HTR-8/SVneo (cell line): Measurements from ENCODE around the gene AQP1.

ENCODE experiments used
- DNase-seq: peaks from one replicate; pipeline ENCODE4 v3.0.0; 2011; ENCODE audit warnings: low spot score, mixed read lengths; ENCODE audit not compliant: insufficient read length
- FAIRE-seq: peaks from 2 replicates; lab custom pipeline; 2011; peaks lifted over from hg19 to GRCh38; lab: Jason Lieb, UNC

The AQP1 gene

DNA sequence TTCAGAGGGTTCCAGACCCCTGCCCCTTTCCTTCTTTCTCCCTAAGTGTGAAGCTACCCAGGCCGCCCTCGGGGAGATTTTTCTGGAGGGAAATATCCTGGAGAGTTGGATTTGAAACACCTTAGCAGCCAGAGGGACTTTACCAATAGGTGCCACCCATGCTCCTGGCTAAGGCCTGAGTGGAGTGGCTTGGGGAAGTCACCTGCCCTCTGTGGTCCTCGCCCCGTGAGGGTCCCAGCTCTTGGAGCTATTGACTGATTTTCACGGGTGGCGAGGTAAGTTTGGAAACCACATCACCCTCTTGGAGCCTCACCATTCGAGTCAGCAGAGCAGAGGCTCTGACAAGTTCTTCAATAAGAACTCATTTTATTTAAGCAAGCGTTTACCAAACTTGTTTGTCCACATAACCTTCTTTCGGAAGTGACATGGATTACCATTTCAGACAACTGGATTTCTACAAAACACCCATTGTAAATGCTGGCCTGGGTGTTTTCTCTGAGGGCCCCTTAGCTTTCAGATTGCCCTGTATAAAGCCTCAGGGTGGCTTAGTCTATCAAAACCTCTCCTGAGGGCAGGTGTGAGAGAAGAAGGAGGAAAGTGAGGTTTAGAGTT, 20.4 kb downstream of the AQP1 start:
- DNase-seq: no peak
- no peak for FAIRE-seq

GRCh38 chr7:30932562-30932961, 20.9 kb downstream of the AQP1 start:
- FAIRE-seq (no peak), DNase-seq (no peak)

- FAIRE-seq (no peak), DNase-seq (no peak)
Observed at GRCh38 chr7:30933124-30933974, 21.7 kb downstream of the AQP1 start.

- FAIRE-seq: no peak
- no peak for DNase-seq
Observed at GRCh38 chr7:30934225-30934624, 22.6 kb downstream of the AQP1 start.

DNA sequence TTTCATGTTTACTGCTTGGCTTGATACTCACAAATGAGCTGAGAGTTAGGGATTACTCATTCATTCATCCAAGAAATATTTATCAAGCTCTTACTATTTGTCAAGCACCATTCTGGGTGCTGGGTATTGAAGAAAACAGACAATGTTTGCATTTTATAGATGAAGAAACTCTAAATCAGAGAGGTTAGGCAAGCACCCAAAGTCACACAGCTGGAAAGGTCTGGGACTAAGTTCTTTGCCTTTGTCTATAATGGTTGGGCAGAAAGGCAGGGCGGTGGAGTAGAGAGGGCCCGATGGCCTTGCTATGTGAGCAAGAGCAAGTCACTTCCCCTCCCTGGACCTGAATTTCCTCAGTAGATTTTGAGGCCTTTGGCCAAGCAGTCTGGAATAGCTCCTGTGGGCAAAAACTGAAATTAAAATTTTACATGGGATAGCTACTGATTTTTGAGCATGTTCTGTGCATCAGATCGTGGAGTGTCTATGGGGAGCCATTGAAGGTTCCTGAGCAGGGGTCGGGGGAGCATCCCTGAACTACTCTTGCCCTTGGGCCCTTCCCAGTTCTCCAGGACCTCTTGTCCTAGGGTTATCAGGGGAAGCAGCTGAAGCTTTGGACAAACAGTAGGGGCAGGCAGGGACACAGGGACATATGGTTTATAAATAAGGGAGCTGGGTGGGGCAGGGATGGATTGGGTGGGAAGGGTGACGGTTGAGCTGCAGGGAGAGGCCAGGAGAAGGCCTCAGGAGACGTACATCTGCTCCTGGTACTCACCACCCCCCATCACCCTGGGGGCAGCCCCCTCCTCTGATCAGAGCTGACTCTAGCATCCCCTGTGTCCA, 23.3 kb downstream of the AQP1 start:
- DNase-seq (no peak), FAIRE-seq (no peak)

GRCh38 chr7:30935569-30935877, 23.9 kb downstream of the AQP1 start:
- DNase-seq (no peak), FAIRE-seq (no peak)

DNA sequence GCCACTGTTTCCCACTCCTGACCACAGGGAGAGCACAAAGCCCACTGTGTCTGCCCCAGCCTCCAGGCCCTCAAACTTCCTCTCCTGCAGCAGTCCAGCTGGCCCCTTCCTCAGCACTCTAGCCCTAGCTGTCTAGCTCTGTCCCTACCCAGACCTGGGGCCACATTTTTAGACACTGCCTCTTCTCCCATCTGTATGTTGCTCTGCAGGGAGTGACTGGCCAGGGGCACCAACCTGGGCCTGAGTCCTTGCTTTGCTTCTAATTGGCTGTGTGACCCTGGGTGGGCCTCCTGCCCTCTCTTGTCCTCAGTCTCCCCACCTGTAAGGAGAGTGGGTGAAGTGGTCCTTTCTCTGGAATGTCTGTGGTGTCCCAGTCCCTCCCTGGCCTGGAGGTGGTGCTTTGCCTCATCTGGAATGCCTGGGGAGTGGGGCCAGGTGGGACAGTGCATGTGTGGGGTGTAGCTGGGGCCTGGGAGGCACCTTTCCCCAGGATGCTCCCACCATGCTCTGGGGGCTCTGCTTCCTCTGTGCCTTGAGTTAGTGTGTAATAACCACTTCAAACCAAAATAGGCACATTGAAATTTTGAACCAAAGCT, 25.1 kb downstream of the AQP1 start:
- FAIRE-seq: no peak
- no peak for DNase-seq

GRCh38 chr7:30937416-30937815, 25.8 kb downstream of the AQP1 start:
- no peak for FAIRE-seq

DNA sequence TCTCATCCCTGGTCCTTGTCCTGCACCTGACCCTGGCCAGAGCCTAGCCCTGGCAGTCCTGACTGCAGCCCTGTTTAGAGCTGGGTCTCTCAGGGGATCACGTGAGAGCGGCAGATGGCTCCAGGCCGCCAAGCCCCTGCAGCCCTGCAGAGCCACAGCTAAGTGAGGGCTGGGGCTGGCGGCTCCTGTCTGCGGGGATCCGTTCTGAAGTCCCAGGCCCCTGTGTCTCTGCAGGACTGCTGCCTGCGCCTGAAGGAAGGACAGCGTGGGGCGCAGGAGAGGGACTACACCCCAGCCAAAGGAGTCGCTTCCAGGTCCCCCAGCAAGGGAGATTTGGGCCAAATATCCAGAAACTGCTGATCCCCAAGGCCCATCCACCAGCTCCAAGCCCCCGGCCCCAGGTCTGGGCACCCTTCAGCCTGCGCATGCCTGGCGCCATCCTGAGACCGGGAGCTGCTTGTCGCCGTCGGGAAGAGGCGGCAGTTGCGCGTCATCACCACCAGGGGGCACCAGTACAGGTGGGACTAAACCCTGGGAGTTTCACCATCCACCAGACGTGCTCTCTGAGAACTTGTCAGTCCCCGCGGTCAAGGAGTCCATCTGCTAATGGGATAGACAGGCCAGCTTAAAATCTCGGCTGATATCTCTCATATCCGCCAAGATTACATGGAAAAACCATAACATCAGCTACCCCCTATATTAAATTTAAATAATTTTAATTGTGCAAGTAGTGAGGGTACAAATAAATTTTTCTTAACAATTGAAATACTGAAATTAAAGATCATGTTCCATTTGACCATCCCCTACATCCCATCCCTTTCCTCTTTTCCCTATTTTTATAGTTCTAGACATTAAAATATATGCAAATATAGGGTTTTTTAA, 27.0 kb downstream of the AQP1 start:
- DNase-seq: peak; percentile 88
- FAIRE-seq: peak; percentile 38

More at GRCh38 chr7:30937416-30937815, 25.8 kb downstream of the AQP1 start:
- no peak for DNase-seq

DNA sequence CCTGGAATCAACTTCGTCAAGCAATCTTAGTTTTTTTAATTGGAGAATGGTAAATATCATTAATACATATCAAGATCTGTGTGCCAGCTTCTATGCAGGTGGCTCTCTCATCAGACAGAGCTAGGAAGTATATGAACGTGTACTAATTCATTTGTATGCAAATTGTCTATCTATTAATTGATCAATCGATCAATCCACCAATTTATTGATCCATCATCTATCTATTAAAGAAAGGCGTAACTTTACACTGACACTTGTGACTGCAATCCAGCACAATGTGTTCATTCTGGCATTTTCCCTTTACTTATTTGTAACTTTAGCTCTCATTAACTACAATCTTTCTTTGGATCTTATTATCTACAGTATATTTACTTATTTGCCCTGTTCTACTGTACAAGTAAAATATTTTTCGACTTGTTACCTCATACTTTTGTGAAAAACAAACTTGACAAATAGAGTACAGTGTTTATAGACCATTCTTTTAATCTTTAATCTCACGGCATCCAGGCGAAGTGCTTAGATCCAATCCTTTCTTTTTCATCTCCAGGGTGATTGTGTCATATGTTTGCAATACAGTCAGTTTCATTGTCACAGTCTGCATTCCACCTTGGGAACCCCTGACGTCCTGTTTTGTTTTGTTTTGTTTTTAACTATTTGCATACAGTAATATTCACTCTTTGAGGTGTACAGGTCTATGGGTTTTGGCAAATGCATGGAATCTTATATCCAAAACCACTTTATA, 30.1 kb downstream of the AQP1 start:
- no peak for DNase-seq

GRCh38 chr7:30950197-30950596, 38.5 kb downstream of the AQP1 start:
- no peak for DNase-seq
- no peak for FAIRE-seq

More for the DNA sequence above, 30.1 kb downstream of the AQP1 start:
- FAIRE-seq: no peak

- FAIRE-seq (no peak), DNase-seq (no peak)
Observed at GRCh38 chr7:30954914-30955313, 43.3 kb downstream of the AQP1 start.

DNA sequence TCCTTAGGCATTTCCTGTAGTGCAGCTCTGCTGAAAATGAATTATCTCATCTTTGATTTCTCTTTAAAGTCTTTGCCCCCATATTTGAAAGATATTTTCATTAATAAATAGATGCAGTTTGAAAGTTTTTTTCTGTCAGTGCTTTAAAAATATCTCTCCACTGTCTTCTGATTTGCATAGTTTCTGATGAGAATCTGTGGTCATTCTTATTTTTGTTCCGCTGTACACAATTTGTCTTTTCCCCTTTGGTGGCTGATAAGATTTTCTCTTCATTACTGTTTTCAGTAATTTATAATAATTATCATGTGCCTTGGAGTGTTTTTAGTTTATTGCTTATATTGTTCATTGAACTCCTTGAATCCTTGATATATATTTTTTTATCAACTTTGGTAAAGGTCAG, 45.1 kb downstream of the AQP1 start:
- FAIRE-seq: no peak
- DNase-seq: no peak

DNA sequence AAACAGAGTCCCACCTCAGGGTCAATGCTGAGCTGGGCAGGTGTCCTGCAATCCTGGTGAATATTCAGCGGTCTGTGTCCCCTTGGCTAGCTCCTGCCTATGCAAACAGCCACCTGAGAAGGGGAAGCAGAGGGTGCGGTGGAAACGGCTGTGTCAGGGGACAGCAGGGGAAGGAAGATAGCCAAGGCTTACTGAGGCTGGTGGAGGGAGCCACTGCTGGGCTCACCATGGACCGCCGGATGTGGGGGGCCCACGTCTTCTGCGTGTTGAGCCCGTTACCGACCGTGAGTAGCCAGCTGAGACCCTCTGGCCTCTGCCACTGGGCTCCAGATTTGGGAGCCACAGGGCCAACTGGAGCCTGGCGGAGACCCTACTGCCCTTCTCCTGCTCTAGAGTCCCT, 52.2 kb downstream of the AQP1 start, which contains the start of gene GHRHR:
Gene GHRHR, plus strand, starts transcription at position 112 of the 400 bp plus-strand sequence. Its CDS starts 116 bp downstream, at position 228.
- FAIRE-seq (no peak), DNase-seq (no peak)

DNA sequence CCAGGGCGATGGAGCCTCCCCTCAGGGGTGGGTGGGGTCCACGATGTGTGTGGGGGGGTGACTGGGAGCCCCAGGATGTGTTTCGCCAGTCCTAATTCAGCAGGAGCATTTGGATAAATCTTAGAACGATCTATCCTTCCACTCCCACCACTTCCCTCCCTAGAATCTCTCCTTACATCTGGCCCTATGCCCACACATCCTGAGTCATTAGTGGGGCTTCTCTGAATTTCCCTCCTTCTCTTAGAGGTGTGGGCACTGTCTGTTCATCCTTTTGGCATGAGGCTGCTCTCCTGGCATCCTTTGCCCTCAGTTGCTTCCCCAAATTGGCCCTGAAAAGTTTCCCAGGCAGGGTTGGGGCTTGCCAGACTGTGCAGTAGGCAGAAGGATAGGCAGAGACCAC, 53.7 kb downstream of the AQP1 start:
- FAIRE-seq (no peak), DNase-seq (no peak)

DNA sequence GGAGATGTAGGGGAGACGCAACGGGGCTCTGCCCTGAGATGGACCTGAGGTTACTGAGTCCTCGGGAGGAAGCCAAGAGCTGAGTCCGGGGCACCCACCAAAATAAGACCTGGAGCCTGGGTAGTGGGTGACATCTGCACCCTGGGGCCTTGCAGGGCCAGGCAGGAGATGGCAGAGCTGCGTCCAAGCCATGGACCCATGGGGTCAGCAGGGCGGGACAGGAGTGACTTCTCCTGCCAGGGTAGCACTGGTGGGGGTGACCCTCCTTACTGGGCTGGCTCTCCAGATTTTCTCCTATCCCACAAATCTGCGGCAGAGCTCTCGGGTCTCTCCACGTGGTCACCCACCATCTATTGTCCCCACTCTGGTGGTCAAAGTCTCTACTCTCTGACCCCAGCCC, 54.2 kb downstream of the AQP1 start:
- FAIRE-seq (no peak), DNase-seq (no peak)

DNA sequence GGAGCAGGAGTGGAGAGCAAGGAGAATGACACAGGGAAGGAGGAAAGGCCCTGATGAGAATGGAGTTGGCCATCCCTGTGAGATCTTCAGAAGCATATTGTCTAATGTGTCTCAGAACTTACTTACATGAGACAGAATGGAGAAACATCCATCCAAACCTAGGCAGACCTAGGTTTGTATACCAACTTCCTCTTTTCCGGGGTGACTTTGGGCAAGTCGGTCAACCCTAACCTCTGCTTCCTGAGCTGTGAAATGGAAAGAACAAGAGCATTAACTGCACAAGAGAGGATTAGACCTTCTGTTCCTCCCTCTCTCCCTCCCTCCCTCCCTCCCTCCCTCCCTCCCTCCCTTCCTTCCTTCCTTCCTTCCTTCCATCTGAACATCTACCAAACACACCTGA, 56.6 kb downstream of the AQP1 start:
- DNase-seq: no peak
- FAIRE-seq: no peak

DNA sequence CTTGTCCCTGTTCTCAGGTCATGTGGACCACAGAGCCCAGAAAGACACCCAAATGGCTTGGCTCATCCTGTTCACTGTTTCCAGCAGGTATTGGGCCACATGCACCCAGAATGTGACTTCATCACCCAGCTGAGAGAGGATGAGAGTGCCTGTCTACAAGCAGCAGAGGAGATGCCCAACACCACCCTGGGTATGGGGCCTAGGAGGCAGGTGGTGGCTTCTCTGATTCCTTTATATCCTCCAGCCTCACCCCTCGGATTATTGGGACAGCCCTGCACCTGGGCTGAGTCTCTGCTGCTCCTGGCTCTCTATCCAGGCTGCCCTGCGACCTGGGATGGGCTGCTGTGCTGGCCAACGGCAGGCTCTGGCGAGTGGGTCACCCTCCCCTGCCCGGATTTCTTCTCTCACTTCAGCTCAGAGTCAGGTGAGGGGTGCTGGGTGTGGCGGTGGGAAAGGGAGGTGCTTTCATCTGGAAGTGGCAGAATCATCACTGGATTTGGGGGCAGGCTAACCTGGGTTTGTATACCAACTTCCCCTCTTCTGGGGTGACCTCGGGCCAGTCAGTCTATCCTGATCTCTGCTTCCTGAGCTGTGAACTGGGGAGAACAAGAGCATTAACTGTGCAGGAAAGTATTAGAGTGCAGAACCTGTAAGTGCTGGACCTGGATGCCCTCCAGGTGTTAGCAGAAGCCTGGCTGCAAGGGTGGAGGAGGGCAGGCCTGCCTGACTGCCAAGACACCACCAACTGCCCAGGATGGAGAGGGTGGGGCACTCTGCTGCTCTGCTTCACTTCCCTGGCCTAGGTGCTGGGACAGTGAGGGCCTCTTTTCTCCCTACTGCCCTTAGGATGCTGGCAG, 57.3 kb downstream of the AQP1 start:
- no peak for FAIRE-seq

More for the DNA sequence above, 57.3 kb downstream of the AQP1 start:
- DNase-seq: no peak
